ENCODE measurements around the gene ATP1A3.

DNA sequence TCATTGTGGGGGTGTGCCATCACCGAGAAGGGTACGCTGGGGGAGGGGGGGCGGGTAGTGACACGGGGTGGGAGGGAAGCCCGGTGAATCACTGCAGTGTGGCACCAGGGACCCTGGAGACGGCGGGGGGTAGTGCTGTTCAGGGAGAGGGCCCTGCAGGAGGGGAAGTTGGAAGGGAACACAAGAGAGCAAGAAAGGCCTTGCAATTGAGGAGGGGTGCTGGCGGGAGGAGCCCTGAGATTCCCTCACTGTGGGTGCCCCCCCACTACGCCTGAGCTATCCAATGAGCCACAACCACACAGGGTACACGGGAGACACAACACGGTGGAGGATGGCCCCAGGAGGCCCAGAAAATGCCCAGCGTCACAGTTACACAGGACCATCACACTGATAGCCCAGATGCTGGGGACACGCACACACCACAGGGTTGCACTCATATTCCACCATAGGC, 516 bp upstream of the ATP1A3 start:
- TF ChIP-seq, protein P1, sequence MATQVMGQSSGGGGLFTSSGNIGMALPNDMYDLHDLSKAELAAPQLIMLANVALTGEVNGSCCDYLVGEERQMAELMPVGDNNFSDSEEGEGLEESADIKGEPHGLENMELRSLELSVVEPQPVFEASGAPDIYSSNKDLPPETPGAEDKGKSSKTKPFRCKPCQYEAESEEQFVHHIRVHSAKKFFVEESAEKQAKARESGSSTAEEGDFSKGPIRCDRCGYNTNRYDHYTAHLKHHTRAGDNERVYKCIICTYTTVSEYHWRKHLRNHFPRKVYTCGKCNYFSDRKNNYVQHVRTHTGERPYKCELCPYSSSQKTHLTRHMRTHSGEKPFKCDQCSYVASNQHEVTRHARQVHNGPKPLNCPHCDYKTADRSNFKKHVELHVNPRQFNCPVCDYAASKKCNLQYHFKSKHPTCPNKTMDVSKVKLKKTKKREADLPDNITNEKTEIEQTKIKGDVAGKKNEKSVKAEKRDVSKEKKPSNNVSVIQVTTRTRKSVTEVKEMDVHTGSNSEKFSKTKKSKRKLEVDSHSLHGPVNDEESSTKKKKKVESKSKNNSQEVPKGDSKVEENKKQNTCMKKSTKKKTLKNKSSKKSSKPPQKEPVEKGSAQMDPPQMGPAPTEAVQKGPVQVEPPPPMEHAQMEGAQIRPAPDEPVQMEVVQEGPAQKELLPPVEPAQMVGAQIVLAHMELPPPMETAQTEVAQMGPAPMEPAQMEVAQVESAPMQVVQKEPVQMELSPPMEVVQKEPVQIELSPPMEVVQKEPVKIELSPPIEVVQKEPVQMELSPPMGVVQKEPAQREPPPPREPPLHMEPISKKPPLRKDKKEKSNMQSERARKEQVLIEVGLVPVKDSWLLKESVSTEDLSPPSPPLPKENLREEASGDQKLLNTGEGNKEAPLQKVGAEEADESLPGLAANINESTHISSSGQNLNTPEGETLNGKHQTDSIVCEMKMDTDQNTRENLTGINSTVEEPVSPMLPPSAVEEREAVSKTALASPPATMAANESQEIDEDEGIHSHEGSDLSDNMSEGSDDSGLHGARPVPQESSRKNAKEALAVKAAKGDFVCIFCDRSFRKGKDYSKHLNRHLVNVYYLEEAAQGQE (IDR thresholded peaks at IDR 0.05; ENCODE audit: insufficient read depth in 1 of 2, low read depth in 2 of 2, low read length in 2 of 2) = no peak
- TF ChIP-seq TAF1 (IDR thresholded peaks at IDR 0.05; ENCODE audit: borderline replicate concordance, insufficient read depth, low read length) = no peak
